GM12875 (cell line): Measurements from ENCODE around the gene ABCA13.

Experiments
- H3K4me3 ChIP-seq: one replicate; pipeline ENCODE4 v1.5.1; 2011; ENCODE audit warnings: low read depth, low read length, control low read depth
- TF ChIP-seq, protein P1 (sequence below): IDR thresholded peaks from 2 replicates; pipeline ENCODE4 v1.5.1; 2011; ENCODE audit warnings: low read depth, mild to moderate bottlenecking, control low read depth, inconsistent platforms, low read length, moderate library complexity, borderline replicate concordance; ENCODE audit not compliant: insufficient read depth

The ABCA13 gene

DNA sequence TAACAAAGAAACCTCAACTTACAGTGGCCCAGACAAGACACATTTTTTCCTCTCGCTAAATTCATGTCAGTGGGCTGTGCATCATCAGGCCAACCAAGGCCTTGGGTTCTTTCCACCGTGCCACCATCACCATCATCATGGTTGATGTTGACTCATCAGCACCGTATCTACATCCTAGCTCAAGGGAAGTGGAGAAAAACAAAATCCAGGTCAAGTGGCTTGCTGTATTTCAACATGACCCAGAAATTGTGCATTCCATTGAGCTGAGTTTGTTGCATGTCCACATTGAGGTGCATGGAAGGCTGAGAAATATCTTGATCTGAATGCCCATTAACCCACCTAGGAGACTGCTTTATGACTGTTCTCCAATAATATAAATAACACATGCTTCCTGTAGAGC lies 440.7 kb downstream of the ABCA13 start:
- TF ChIP-seq, protein P1, sequence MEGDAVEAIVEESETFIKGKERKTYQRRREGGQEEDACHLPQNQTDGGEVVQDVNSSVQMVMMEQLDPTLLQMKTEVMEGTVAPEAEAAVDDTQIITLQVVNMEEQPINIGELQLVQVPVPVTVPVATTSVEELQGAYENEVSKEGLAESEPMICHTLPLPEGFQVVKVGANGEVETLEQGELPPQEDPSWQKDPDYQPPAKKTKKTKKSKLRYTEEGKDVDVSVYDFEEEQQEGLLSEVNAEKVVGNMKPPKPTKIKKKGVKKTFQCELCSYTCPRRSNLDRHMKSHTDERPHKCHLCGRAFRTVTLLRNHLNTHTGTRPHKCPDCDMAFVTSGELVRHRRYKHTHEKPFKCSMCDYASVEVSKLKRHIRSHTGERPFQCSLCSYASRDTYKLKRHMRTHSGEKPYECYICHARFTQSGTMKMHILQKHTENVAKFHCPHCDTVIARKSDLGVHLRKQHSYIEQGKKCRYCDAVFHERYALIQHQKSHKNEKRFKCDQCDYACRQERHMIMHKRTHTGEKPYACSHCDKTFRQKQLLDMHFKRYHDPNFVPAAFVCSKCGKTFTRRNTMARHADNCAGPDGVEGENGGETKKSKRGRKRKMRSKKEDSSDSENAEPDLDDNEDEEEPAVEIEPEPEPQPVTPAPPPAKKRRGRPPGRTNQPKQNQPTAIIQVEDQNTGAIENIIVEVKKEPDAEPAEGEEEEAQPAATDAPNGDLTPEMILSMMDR: no peak
- no peak overlapping the region for H3K4me3 ChIP-seq

DNA sequence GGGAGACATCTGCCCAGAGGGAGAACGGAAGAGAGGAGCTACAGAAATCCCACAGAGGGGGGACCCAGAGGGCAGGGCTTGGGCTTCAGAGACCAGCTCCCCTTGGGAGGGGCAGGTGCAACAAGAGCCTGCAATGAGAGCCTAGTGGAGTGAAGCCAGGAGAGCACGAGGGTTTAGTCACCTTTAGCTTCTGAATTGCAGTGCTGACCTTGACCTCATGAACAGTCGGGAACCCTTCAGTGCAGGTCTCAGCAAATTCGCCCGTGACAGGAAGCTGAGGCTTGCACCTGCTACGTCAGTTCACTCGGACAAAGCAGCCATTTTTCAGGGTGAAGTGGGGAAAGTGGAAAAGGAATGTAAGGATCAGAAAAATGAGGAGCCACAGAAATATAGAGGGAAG lies 446.2 kb downstream of the ABCA13 start:
- TF ChIP-seq, protein P1: no peak

DNA sequence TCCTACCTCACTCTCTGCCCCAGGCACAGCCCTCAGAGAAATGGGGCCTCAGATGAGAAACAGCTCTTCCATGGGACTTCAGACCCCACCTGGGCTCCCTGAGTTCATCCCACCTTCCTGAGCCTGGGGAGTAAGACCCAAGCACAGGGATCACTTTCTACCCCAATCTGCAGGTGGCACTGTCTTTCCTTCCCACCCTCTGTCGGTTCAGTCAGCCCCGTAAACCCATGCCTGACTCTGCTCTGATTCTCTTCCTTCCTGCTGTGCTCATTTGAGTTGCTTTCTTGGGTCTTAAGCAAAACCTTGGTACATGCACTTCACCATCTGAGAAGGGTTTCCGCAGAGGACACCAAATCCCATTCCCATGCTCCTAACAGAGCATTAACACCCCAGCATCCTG lies 446.7 kb downstream of the ABCA13 start:
- no peak overlapping the region for H3K4me3 ChIP-seq
- TF ChIP-seq, protein P1: no peak

More for the DNA sequence above, 446.2 kb downstream of the ABCA13 start:
- H3K4me3 ChIP-seq: no peak overlapping the region

DNA sequence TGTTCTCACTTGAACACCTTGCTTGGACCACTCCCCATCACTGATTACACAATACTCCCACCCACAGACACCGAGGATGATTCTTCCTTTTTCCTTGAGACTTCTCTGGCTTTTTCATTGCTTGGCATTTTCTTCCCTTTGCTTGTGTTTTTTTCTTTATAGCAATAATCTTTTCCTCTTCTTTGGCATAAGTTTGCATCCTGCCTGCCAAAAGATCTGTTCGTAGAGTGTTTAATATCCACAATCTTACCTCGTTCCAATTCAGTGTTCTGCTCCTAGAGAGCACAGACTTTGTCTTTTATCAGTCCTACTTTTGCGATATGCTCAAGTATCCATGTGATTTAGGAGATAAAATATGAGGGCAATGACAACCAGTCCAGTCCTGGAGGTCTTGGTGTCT lies 449.8 kb downstream of the ABCA13 start:
- no peak overlapping the region for H3K4me3 ChIP-seq

DNA sequence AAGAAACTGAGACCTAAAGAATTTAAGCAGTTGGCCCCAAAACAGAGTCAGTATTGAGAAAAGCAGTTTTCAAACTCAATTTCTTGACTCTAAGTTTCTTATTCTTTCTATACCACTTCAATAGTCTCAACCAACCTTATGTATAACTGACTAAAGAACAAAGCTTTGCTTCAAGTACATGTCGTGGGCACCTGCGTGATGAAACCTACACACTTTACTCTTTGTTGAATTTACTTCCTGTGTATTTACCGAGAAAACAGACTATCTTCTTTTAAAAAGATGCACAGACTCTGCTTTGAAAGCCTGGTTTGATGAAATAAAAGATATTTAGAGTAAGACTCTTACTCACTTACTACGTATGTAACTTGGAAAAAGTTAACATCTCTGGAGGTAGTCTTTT lies 455.9 kb downstream of the ABCA13 start:
- no peak overlapping the region for H3K4me3 ChIP-seq
- TF ChIP-seq, protein P1: no peak

More for the DNA sequence above, 449.8 kb downstream of the ABCA13 start:
- TF ChIP-seq, protein P1: no peak

DNA sequence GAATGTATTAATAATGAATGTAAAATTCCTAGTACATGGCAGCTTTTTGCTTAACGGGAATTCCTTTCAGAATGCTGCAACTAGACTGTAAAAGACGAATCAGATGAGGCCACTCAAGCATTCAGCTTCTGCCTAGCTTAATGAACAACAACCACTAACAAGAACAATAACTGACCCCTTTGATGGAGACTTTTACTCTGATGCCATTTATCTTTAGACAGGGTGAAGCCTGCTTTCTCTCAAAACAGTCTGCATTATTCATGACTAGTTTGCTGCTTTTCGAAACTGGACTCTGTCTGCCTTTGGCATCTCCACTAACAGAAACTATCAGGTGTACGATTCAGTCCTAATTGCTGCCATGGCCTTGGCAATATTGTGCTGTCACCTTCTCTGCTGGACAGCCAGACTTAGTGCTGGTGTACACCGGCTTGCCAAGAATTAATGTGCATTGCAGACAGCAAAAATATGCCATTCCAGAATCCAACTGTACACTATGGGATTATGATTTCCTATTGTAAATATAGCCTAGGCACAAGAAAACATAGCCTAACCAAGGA lies 457.6 kb downstream of the ABCA13 start:
- no peak overlapping the region for H3K4me3 ChIP-seq
- TF ChIP-seq, protein P1: no peak

DNA sequence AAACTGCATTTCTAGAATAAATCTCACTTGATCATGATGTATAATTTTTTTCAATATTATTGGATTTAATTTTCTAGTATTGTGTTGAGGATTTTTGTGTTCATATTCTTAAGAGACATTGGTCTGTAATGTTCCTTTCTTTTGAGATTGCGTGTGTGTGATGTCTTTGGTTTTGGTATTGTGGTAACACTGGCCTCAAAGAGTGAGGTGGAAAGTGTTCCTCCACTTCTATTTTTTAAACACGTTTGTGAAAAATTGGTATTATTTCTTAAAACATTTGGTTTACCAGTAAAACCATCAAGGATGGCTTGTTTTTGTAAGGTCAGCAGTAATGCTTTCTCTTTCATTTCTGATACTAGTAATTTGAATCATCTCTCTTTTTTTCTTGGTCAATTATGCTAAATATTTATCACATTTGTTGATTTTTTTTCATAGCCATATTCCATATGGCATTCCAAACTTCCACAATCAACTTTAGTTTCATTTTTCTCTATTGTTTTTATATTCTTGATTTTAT lies 462.9 kb downstream of the ABCA13 start:
- TF ChIP-seq, protein P1: no peak

More for the DNA sequence above, 462.9 kb downstream of the ABCA13 start:
- H3K4me3 ChIP-seq: no peak overlapping the region
